GM18951 (cell line): Measurements from ENCODE around the gene MEGF6.

Experiments used
- POLR2A ChIP-seq: IDR thresholded peaks from 4 replicates; pipeline ENCODE4 v1.6.1; 2011; ENCODE audit warnings: mild to moderate bottlenecking; ENCODE audit not compliant: insufficient read length, insufficient read depth; ENCODE audit errors: extremely low read depth
- in situ Hi-C: fragments of 300-500 bp; cut with MboI; formaldehyde crosslinking; loops from one replicate; pipeline ENCODE4 v1.12.0; 2022; ENCODE audit warnings: low sequenced_read_pairs, mixed read lengths, inconsistent platforms; ENCODE audit not compliant: unreplicated experiment

The MEGF6 gene

DNA sequence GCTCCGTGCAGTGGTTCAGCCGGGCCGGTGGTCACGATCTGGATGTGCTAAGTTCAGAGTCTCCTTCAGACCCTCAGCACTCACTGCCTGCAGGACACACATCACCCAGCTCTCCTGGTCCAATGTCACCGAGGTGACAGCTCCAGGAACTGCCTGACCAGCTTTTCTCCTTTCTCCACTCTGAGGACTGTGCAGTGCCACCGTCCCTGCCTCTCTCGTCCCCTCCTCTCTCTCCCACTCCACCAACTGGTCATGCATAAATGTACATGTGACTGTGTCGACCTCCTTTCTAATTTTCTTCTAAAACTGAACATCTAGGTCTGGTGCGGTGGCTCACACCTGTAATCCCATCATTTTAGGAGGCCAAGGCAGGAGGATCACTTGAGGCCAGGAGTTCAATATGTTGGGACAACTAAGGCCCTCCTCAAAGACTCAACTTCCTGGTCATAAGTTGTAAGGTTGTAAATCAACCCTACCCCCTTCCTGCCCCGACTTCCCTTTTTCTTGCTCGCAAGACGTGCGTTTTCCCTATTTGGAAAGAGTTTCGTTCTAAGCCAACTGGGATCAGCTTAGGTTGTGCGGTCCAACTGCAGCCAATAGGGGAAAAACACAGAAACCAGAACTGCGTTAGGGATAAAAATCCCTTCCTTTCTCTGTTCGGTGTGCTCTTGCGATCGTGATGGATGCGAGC is 53.1 kb downstream of the MEGF6 start:
- no peak for TF ChIP-seq POLR2A
- in situ Hi-C loops = no loop called here

DNA sequence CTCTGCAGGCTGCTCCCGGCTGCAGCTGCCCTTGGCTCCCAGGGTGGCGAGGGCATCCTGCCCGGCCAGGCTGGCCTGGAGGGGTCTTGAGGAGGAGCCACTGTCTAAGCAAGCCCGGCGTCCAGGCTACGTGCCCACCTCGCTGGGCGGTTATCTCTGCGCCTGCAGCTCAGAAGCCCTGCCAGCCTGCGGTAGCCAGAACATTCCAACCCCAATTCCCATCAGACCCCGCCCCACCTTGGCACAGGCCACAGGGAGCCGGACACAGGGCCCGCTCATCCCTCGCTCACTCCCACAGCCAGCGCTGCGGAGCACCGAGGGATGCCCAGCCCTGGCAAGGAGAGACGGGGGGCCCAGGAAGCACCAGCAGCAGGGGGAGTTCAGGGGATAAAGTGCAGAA is 53.9 kb downstream of the MEGF6 start:
- TF ChIP-seq POLR2A = no peak
- in situ Hi-C loops = no loop called here

DNA sequence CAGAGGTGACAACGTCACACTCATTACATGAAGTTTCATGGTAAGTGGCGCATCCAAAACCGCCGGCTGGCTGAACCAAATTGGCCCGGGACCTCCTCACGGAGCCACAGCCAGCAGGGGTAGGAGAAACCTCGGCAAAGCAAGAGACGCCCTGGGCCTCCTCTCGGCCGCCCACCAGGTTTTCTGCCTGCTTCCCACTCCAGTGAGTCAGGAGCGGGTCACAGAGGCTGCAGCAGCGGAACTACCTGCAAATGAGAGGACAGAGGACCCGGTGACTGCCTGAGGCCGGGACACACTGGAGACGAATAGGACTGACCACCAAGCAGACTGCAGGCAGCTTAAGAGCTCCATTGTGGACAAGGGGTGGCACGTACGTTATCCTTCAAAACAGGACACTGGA is 55.0 kb downstream of the MEGF6 start:
- TF ChIP-seq POLR2A = no peak
- in situ Hi-C loops = no loop called here

DNA sequence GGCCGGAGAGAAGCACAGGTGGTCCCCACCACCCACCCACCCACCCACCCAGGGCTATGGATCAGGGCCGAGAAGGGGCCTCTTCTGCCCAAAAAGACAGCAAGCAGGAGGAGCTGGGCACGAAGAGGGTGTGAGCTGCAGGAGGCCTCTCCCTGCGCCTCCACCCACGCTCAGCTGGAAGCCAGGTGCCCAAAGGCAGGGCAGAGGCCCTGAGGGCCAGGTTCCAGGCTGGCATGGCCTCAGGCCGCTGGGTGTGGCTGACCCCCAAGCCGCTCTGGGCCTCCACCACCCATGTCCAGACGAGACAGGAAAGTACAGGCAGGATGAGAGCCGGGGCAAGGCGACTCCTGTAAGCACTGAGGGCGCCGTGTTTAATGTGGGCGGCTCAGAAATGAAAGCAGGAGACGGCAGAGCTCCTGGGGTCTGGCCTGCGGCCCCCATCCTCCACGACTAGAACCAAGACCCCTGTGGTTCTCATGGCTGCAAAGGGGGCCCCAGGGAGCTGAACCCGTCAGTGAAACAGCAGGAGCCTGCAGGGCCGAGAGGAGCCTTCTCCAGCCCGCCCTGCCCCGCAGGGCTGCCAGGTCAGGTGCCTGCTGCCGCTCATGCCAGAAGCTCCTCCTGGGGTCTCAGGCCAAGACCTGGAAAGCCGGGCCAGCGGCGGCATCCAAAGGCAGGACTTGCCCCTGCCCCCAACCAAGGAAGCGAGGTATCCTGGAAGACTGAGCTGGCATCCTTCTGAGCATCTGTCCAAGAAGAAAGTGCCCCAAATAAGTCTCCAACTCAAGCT is 56.0 kb downstream of the MEGF6 start:
- no peak for TF ChIP-seq POLR2A
- in situ Hi-C loops = no loop called here

DNA sequence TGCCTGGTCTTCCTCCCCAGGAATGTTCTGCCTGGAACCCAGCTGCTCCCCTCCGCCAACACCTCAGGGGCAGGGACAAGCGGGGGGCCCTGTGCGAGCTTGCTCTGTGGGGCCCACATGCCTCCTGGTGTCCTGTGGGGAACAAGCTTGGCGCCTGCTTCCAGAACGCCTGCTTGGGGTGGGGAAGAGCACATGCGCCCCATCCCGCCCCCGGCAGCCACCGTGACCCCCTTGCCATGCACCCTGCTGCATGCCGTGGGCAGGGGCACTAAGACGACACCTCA is 57.4 kb downstream of the MEGF6 start:
- TF ChIP-seq POLR2A = no peak
- in situ Hi-C loops = no loop called here

DNA sequence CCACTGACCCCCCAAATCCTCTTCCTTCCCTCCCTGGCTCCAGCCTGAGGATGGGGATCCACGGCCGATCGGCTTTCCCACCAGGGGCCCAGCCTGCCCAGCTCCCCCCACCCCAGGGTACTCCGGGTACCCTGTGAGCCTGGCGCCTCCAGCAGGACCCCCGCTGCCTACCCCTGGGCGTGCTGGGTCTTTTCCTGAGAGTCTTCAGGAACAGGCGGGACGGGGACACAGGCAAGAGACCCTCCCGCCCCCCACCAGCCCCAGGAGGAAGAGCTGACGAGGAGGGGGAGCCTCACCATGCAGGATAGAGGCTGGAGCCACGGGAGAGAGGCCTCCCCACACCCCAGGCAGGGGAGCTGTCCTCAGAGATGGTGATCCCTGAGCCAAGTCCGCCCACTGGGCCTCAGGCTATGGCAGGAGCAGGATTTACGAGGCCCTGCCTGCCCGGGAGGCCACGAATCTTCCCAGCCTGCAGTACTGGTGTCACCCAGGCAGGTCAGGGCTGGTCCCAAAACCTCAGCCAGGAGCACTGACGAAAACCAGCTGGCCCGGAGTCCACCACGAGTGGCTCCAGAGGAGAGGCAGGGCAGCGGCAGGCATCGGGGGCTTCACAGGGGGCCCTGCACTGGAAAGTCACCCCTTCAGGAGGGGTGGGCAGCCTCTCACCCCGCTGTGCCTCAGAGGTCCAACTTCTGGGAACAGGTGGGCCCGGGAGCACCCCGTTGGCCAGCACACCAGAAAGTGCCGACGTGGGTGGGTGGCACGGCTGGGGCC is 58.0 kb downstream of the MEGF6 start:
- no peak for TF ChIP-seq POLR2A
- in situ Hi-C loops = no loop called here

DNA sequence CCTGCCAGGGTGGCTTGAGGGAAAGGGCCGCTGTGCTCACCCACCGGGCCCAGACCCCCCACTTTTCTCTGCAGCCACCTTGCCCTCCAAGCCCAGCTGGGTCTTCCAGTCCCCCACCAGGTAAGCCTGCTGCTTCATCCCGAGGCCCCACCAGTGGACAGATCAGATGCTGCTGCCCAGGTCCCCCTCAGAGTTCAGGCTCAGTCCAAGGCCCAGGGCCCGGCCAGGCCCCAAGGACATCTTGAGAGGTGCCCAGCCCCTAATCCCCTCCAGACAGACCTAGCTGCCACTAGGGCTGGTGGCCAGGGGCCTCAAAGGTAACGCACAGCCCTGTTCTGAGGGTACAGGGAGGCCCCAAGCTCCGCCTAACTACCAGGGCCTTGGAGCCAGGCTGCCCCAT is 58.6 kb downstream of the MEGF6 start:
- no peak for TF ChIP-seq POLR2A
- in situ Hi-C loops = no loop called here

DNA sequence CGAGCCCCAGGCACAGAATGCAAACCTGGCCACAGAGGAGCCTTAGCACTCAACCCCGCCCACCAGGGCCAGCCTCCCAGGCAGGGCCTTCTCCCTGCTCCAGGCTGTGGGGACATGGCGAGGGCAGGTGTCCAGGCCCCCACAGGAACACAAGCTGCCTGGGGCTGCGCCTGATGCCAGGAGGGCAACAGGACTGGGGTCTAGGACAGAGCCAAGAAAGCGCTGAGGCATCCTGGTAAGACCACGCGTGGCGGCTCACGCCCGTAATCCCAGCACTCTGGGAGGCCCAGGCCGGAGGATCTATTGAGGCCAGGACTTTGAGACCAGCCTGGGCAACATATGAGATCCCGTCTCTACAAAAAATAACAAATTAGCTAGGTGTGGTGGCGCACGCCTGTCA is 59.1 kb downstream of the MEGF6 start:
- in situ Hi-C loops = no loop called here
- TF ChIP-seq POLR2A = no peak

DNA sequence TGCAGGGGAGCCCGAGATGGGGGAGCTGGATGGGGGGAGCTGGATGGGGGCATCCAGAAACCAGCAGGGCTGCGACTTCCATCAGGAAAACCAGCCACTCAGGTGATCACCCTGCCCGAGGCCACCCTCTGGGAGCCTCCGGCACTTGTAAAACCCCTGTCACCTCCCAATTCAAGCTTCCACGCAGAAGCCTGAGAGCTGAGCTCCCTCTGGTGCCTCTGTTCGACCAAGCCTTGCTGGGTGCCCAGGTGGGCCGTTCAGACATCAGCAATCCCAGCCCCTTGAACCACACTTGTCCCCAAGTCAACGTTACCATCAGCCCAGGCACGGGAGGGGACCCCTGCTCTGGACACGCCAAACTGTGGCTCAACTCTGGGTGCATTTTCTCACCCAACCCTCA is 59.6 kb downstream of the MEGF6 start:
- no peak for TF ChIP-seq POLR2A
- in situ Hi-C loops = no loop called here

DNA sequence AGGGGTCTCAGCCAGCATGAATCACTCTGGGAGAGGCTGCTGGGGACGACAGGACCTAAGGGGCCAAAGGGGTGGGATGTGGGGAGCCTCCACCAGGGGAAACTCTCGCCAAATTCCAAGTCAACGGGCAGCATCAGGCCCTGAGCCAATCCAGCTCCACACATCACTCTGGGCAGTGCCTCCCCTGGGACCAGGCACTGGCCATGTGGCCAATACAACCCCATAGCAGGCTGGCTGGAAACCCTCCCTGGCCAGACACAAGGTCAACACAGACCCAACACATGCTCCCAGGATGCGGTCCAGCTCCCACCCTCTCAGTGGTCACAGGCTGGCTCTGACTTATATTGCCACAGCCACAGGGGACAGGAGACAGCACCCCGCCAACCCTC is 60.0 kb downstream of the MEGF6 start:
- in situ Hi-C loops = no loop called here
- TF ChIP-seq POLR2A = no peak

DNA sequence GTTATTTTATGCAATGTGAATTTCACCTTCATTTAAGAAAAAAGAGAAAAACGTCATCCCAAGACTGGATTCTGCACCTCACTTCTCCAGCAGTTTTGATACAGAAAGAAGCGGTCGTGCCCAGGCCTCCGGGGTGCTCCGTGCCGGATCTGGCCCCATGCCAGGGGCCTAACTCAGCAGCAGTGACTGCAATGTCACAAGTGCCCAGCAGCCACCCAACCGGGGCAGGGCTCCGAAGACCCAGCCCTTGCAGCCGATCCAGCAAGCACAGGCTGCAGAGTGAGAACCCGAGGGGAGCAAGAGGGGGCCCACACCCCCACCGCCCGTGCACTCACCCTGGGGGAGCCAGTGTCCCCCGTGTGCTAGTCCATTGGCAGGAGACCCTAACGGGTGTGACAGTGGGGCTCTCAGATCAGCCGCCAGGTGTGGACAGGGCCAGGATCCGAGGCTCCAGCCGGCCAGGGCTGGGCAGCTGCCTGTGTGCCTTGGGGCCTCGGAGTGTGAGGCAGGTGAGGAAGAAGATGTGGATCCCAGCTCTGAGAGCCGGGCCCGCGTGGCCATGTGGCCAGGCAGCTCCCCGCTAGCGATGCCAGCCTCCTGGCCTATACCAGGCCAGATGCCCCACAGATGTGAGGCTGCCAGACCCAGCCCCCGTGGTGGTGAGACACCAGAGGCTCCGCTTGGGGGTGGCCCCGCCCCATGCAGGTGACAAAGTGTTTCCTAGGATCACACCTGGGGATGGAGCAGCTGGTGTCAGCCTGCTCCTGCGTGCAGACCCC is 60.6 kb downstream of the MEGF6 start:
- in situ Hi-C loops = no loop called here
- no peak for TF ChIP-seq POLR2A

DNA sequence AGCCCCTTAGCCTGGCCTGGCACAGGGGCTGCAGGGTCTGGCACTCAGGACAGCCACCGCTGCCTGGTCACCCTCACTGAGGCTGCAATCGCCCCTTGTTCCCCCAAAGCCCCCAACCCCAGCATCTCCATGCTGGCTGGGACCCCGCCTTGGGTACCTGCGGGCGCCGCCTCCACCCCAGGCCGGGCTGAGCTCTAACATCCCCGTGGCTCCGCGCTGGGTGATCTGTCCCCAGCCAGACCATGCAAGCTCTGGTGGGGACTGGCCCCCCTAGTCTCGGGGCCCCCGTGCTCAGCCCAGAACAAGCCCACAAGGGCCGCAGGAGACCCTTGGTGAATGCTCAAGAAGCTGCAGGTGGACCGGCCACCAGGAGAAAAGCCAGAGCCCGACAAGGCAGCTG is 62.4 kb downstream of the MEGF6 start:
- no peak for TF ChIP-seq POLR2A
- in situ Hi-C loops = no loop called here
